DOHH2 (cell line): Measurements from ENCODE around the gene TCERG1L.

Experiments used
- H3F3A ChIP-seq: fragments of 200-600 bp; sonication (generic), shearing (Covaris generic); 2 replicates; pipeline ENCODE4 v1.6.0; 2016; ENCODE audit warnings: antibody characterized with exemption, mild to moderate bottlenecking; ENCODE audit not compliant: control insufficient read depth, insufficient read depth
- H3K27ac ChIP-seq: fragments of 200-600 bp; sonication (generic); 2 replicates; pipeline ENCODE4 v1.5.1; 2014; ENCODE audit warnings: low read depth, mild to moderate bottlenecking, low read length, moderate library complexity
- H3K27me3 ChIP-seq: fragments of 200-600 bp; sonication (generic); 2 replicates; pipeline ENCODE4 v1.6.1; 2014; ENCODE audit warnings: mild to moderate bottlenecking, low read length, mixed read lengths; ENCODE audit not compliant: control insufficient read depth
- H3K36me3 ChIP-seq: fragments of 200-600 bp; sonication (generic); 2 replicates; pipeline ENCODE4 v1.6.1; 2014; ENCODE audit warnings: mild to moderate bottlenecking, low read length, moderate library complexity, mixed read lengths; ENCODE audit not compliant: control insufficient read depth
- H3K4me1 ChIP-seq: fragments of 200-600 bp; sonication (generic); 2 replicates; pipeline ENCODE4 v1.6.1; 2014; ENCODE audit warnings: mild to moderate bottlenecking, low read length, mixed read lengths; ENCODE audit not compliant: control insufficient read depth
- H3K4me2 ChIP-seq: fragments of 200-600 bp; sonication (generic); 2 replicates; pipeline ENCODE4 v1.6.0; 2014; ENCODE audit warnings: mild to moderate bottlenecking, low read length, moderate library complexity
- H3K4me3 ChIP-seq: fragments of 200-600 bp; sonication (generic); 2 replicates; pipeline ENCODE4 v1.5.1; 2014; ENCODE audit warnings: mild to moderate bottlenecking, low read length, mixed read lengths
- H3K79me2 ChIP-seq: fragments of 200-600 bp; sonication (generic); 2 replicates; pipeline ENCODE4 v1.6.1; 2014; ENCODE audit warnings: mild to moderate bottlenecking, low read length, mixed read lengths; ENCODE audit not compliant: control insufficient read depth
- H3K9me2 ChIP-seq: fragments of 200-600 bp; sonication (generic); replicated peaks from 2 replicates; pipeline ENCODE4 v1.6.1; 2014; ENCODE audit warnings: mild to moderate bottlenecking, low read length, mixed read lengths; ENCODE audit not compliant: control insufficient read depth
- H3K9me3 ChIP-seq: fragments of 200-600 bp; sonication (generic); 2 replicates; pipeline ENCODE4 v1.6.1; 2014; ENCODE audit warnings: antibody characterized with exemption, low read length, mixed read lengths; ENCODE audit not compliant: control insufficient read depth, insufficient read depth
- H4K20me1 ChIP-seq: fragments of 200-600 bp; sonication (generic); 2 replicates; pipeline ENCODE4 v1.6.0; 2014; ENCODE audit warnings: low read depth, mild to moderate bottlenecking, antibody characterized with exemption, low read length, moderate library complexity; ENCODE audit not compliant: control insufficient read depth, insufficient read depth
- CTCF ChIP-seq: fragments of 200-600 bp; sonication (generic); IDR thresholded peaks from one replicate; pipeline ENCODE4 v1.5.1; 2014; ENCODE audit warnings: antibody characterized with exemption, mild to moderate bottlenecking, low read depth, low read length; ENCODE audit not compliant: poor library complexity, severe bottlenecking
- EZH2phosphoT487 ChIP-seq: fragments of 200-600 bp; sonication (generic); IDR thresholded peaks from 2 replicates; pipeline ENCODE4 v1.6.1; 2017; ENCODE audit warnings: borderline replicate concordance, mild to moderate bottlenecking, antibody characterized with exemption, low read length, moderate library complexity, mixed read lengths

TCERG1L gene

GRCh38 chr10:131201741-131202515 lies 109.6 kb downstream of the TCERG1L start:
- Histone ChIP-seq H3K27ac (no peak overlapping the region), H4K20me1 (no peaks in the 10 kb centered on the region), H3F3A (no peaks in the 10 kb centered on the region), H3K4me1 (no peaks in the 10 kb centered on the region), H3K9me3 (peaks cover 6% of the 10 kb centered on the region; the same call in 1 of the 2 replicates), H3K9me2 (no peaks in the 10 kb centered on the region), H3K79me2 (no peaks in the 10 kb centered on the region), H3K36me3 (no peaks in the 10 kb centered on the region), H3K4me2 (no peak overlapping the region), H3K27me3 (no peaks in the 10 kb centered on the region), H3K4me3 (no peak overlapping the region)
- TF ChIP-seq CTCF = no peak

- Histone ChIP-seq H3K9me2 (no peaks in the 10 kb centered on the region), H3K79me2 (no peaks in the 10 kb centered on the region), H3K27me3 (no peaks in the 10 kb centered on the region), H3K27ac (no peak overlapping the region), H3K36me3 (no peaks in the 10 kb centered on the region), H3K4me1 (no peaks in the 10 kb centered on the region), H4K20me1 (no peaks in the 10 kb centered on the region), H3K9me3 (no peaks in the 10 kb centered on the region), H3F3A (no peaks in the 10 kb centered on the region), H3K4me3 (no peak overlapping the region), H3K4me2 (no peak overlapping the region)
- no peak for TF ChIP-seq CTCF
- TF ChIP-seq EZH2phosphoT487 = no peak
Measured at GRCh38 chr10:131200856-131201470, 110.6 kb downstream of the TCERG1L start.

- TF ChIP-seq CTCF = no peak
- TF ChIP-seq EZH2phosphoT487 = no peak
- no peaks in the 10 kb centered on the region for H3K9me2 ChIP-seq
- no peak overlapping the region for H3K4me3 ChIP-seq
- H3K27me3 ChIP-seq = no peaks in the 10 kb centered on the region
- H3F3A ChIP-seq = no peaks in the 10 kb centered on the region
- H3K4me1 ChIP-seq = no peaks in the 10 kb centered on the region
- H3K4me2 ChIP-seq = no peak overlapping the region
- H3K36me3 ChIP-seq = no peaks in the 10 kb centered on the region
- no peaks in the 10 kb centered on the region for H4K20me1 ChIP-seq
- no peaks in the 10 kb centered on the region for H3K9me3 ChIP-seq
- H3K79me2 ChIP-seq = no peaks in the 10 kb centered on the region
- H3K27ac ChIP-seq = no peak overlapping the region
Measured at GRCh38 chr10:131199646-131200045, 111.9 kb downstream of the TCERG1L start.
